DOHH2 (cell line): ENCODE measurements around the gene GPR157.

Source experiments
- CTCF ChIP-seq: fragments of 200-600 bp; sonication (generic); IDR thresholded peaks from one replicate; pipeline ENCODE4 v1.5.1; 2014; ENCODE audit warnings: antibody characterized with exemption, mild to moderate bottlenecking, low read depth, low read length; ENCODE audit not compliant: poor library complexity, severe bottlenecking
- EZH2phosphoT487 ChIP-seq: fragments of 200-600 bp; sonication (generic); IDR thresholded peaks from 2 replicates; pipeline ENCODE4 v1.6.1; 2017; ENCODE audit warnings: borderline replicate concordance, mild to moderate bottlenecking, antibody characterized with exemption, low read length, moderate library complexity, mixed read lengths

- TF ChIP-seq CTCF: no peak
- TF ChIP-seq EZH2phosphoT487: no peak
Measured at GRCh38 chr1:9115351-9116205, 13.3 kb downstream of the GPR157 start.
